ENCODE data around the gene PMS1.
"Not testable (repeated sequence)": the region's sequence is repeated elsewhere in the genome, so short reads cannot be mapped to it uniquely, and the experiment has no call there.

Gene PMS1

GRCh38 chr2:189830510-189830909, 46.3 kb downstream of the PMS1 start:
- no peak overlapping the region for H3K4me3 ChIP-seq (ENCODE audit: low read depth, low read length)
- DNase-seq (ENCODE audit: low read depth) = no peak
- TF ChIP-seq CTCF (IDR thresholded peaks at IDR 0.05; ENCODE audit: control insufficient read depth, extremely low read depth, insufficient read depth) = no peak

- no peak for TF ChIP-seq CTCF (IDR thresholded peaks at IDR 0.05; ENCODE audit: control insufficient read depth, extremely low read depth, insufficient read depth)
- no peak for DNase-seq (ENCODE audit: low read depth)
- no peak overlapping the region for H3K4me3 ChIP-seq (ENCODE audit: low read depth, low read length)
Observed at GRCh38 chr2:189834059-189834458, 49.8 kb downstream of the PMS1 start.

DNA sequence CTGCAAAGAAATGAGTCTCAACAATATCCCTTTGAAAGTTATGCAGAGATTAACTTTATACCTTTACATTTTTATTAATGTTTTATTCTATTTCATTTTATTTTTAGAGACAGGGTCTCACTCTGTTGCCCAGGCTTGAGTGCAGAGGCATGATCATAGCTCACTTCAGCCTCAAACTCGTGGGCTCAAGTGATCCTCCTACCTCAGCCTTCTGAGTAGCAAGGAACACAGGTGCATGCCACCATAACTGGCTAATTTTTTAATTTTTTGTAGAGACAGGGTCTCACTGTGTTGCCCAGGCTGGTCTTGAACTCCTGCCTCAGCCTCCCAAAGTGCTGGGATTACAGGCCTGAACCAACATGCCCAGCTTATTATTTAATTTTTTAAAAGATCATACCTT, 50.4 kb downstream of the PMS1 start:
- not testable (repeated sequence) for DNase-seq (ENCODE audit: low read depth); H3K4me3 ChIP-seq (ENCODE audit: low read depth, low read length)

DNA sequence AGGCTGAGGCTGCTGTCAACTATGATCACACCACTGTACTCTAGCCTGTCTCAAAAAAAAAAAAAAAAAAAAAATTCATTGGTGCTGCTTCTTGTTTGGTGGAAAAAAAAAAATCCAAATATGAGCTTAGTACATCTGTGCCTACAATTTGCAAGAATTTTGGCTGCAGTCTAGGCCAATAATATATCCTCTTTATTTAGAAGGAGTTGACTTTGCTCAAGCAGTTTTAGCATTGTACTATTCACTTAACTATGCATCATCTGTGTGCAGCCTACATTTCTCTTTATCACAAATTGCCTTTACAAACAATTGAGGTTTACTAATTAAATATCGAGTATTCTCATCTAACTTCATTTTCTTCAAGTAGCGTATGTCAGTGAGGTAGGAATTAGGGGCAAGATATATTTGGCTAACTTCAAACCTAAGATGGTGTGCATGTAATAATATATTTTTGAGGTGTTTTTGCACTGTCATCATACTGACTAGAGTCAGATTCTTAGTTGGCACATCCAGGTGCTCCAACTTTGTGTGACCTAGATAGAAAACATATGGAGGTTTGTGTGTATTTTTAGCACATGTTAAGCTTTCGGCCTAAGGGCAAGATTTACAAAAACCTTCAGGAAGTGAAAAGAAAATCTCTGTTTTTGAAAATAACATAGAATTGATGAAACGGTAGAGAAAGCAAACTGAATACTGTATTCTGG, 51.8 kb downstream of the PMS1 start:
- TF ChIP-seq CTCF (IDR thresholded peaks at IDR 0.05; ENCODE audit: control insufficient read depth, extremely low read depth, insufficient read depth) = no peak
- DNase-seq (ENCODE audit: low read depth) = no peak

DNA sequence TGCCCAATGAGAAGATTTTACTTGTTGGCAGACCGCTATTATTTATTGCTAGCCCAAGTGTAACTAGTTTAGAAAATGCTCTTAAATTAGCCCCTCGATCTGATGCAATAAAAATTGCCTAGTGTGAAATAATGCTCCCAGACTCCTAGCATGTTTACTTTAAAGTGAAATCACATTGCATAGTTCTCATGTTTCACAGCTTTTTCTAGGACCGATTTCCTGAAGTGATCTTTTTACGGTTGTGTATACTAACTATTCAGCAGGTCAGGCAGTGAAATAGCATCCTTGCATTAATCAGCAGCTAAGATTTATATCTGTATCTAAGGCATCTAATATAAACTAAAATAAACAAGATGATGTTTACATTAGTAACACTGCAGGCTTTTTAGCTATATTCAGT, 52.4 kb downstream of the PMS1 start:
- H3K4me3 ChIP-seq (ENCODE audit: low read depth, low read length) = no peak overlapping the region
- TF ChIP-seq CTCF (IDR thresholded peaks at IDR 0.05; ENCODE audit: control insufficient read depth, extremely low read depth, insufficient read depth) = no peak
- peak; percentile 53 for DNase-seq (ENCODE audit: low read depth)

More for the DNA sequence above, 51.8 kb downstream of the PMS1 start:
- no peak overlapping the region for H3K4me3 ChIP-seq (ENCODE audit: low read depth, low read length)

DNA sequence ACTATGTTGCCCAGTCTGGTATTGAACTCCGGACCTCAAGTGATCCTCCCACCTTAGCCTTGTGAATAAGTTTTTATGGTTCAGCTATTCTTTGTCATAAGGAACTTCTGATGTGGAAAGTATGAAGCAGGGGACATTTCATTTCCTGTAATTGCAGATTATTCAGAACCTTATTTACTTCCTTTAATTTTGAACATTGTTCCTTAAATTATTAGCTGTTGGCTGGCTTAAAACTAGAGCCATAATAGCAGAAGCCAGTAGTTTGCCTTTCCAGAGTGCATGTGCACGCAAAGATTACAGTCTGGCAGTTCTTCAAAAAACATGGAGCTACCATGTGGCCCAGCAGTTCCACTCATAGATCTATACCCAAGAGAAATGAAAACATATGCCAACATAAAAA, 53.1 kb downstream of the PMS1 start:
- TF ChIP-seq CTCF (IDR thresholded peaks at IDR 0.05; ENCODE audit: control insufficient read depth, extremely low read depth, insufficient read depth) = no peak
- DNase-seq (ENCODE audit: low read depth) = no peak
- H3K4me3 ChIP-seq (ENCODE audit: low read depth, low read length) = no peak overlapping the region

- DNase-seq (ENCODE audit: low read depth) = no peak
- no peak overlapping the region for H3K4me3 ChIP-seq (ENCODE audit: low read depth, low read length)
- TF ChIP-seq CTCF (IDR thresholded peaks at IDR 0.05; ENCODE audit: control insufficient read depth, extremely low read depth, insufficient read depth) = no peak
Observed at GRCh38 chr2:189841019-189841418, 56.8 kb downstream of the PMS1 start.

Data from LNCaP clone FGC (cell line).